Ovary (tissue), 9 donors: ENCODE data around the gene SPG7. TPM values are rescaled to one million over a fixed set of nuclear protein-coding genes. Genes with fewer than 3 reads are reported as not detected.

Source experiments
- DNase-seq, 5 donors: peaks; one replicate each; pipeline ENCODE4 v3.0.0-alpha.2; 2019 to 2020
- H3K27ac ChIP-seq, 2 donors: fragments of 200-600 bp; one replicate each; pipeline versions ENCODE4 v1.5.1 to v1.8.0; 2019 to 2022
- H3K27me3 ChIP-seq: fragments of 200-600 bp; one replicate; pipeline ENCODE4 v1.8.0; 2022
- H3K36me3 ChIP-seq: fragments of 200-600 bp; sonication (generic); one replicate; pipeline ENCODE4 v1.5.1; 2019
- H3K4me1 ChIP-seq: one replicate; pipeline ENCODE4 v1.8.1; 2013; ENCODE audit warnings: mild to moderate bottlenecking, moderate library complexity; ENCODE audit not compliant: insufficient read depth
- H3K4me3 ChIP-seq: fragments of 200-600 bp; sonication (generic); one replicate; pipeline ENCODE4 v1.5.1; 2017
- H3K9me3 ChIP-seq, 2 donors: fragments of 200-600 bp in 1 of 2; sonication (generic) in 1 of 2; one replicate each; pipeline versions ENCODE4 v1.5.1 to v1.8.1; 2013 to 2019; ENCODE audit warnings: mild to moderate bottlenecking in 1 of 2, moderate library complexity in 1 of 2
- CTCF ChIP-seq, 3 donors: fragments of 450-650 bp in 2 of 3; fragments of 200-600 bp in 1 of 3; IDR thresholded peaks; one replicate each; pipeline versions ENCODE4 v1.5.1 to v1.8.0; 2016 to 2022; ENCODE audit warnings: antibody characterized with exemption in 3 of 3, mild to moderate bottlenecking in 1 of 3
- EP300 ChIP-seq: sonication (generic); formaldehyde crosslinking; IDR thresholded peaks from one replicate; pipeline ENCODE4 v1.6.1; 2017; ENCODE audit warnings: antibody characterized with exemption
- POLR2A ChIP-seq: fragments of 450-650 bp; IDR thresholded peaks from one replicate; pipeline ENCODE4 v1.6.1; 2017; ENCODE audit warnings: antibody characterized with exemption, mild to moderate bottlenecking, moderate library complexity
- WGBS, 3 donors: extraction: QIAGEN DNeasy Blood & Tissue Kit in 1 of 3; methylation state at CpG; one replicate each; pipeline versions ENCODE4 v1.1.5 to v1.1.7; 2013 to 2017; 5-methylcytosine and 5-hydroxymethylcytosine counted together
- intact Hi-C, 4 donors: fragments of 100-400 bp; cut with DNase I; formaldehyde crosslinking; loops; one replicate each; pipeline versions ENCODE4 v1.11.0 to v1.15.1; 2022 to 2023
- polyA plus RNA-seq, 2 donors: library from polyadenylated mRNA; stranded (reverse); fragments of 200-250 nt in 1 of 2; fragments of 350-450 nt in 1 of 2; fragmentation: Illumina TruSeq in 1 of 2; extraction: RNeasy Lipid Tissue Mini Kit (QIAGEN cat#74804) in 1 of 2; gene quantifications; one replicate each; pipeline ENCODE4 v1.2.3, GENCODE V29; 2013 to 2014
- total RNA-seq, 7 donors: library from RNA; depleted of rRNA in 2 of 7; stranded (reverse); fragments of >200 nt in 2 of 7; fragmentation: NEBNext Ultra II Directional in 3 of 7; extraction: Animal tissue kit (Norgen Biotek cat#: 25700) in 3 of 7; gene quantifications; one replicate each; pipeline versions ENCODE4 v1.1.0 to v1.2.4, GENCODE V29; 2016 to 2023
- donor health status: DM: no; HTN: no; CAD: no; lungs with moderate emphysema.
- donor health status: DM: no; HTN: no; CAD: no.
- donor health status: Bipolar disorder and iron deficiency.
- donor health status: DM: yes; HTN: yes; CAD: no.
- donor health status: DM: no; HTN: no; CAD: no.
- donor health status: DM: yes; HTN: yes; CAD: no.

SPG7 gene
- total and polyA plus RNA-seq, 9 donors = 48.9 to 145 (median 92.2) TPM

GRCh38 chr16:89484041-89484501 lies 24.1 kb upstream of the SPG7 start:
- Histone ChIP-seq H3K27me3 (no peaks in the 10 kb centered on the region), H3K27ac (no peak overlapping the region), H3K4me3 (no peak overlapping the region), H3K9me3 (no peaks in the 10 kb centered on the region), H3K4me1 (peaks cover 31% of the 10 kb centered on the region), H3K36me3 (no peaks in the 10 kb centered on the region)
- WGBS, 3 donors = 72 to 88% (median 81%) methylated on average over 5 of the region's 5 CpGs
- no peak for DNase-seq
- TF ChIP-seq POLR2A (no peak), CTCF (IDR thresholded peaks at IDR 0.05) (no peak), EP300 (no peak)
- intact Hi-C loops = loop anchor here in 2 of 4 donors (5.0 to 10.0 kb wide), 3 partner anchors 147 to 1582 kb away; no protein-coding TSS in a partner anchor

- no peak overlapping the region for H3K4me3 ChIP-seq
- no peaks in the 10 kb centered on the region for H3K9me3 ChIP-seq
- H3K27ac ChIP-seq = no peak overlapping the region
- WGBS, 3 donors = 40 to 58% (median 58%) methylated on average over 11 of the region's 11 CpGs
- H3K4me1 ChIP-seq = peaks cover 30% of the 10 kb centered on the region
- H3K27me3 ChIP-seq = no peaks in the 10 kb centered on the region
- no peak for DNase-seq
- H3K36me3 ChIP-seq = no peaks in the 10 kb centered on the region
- intact Hi-C loops = loop anchor here in 2 of 4 donors (5.0 to 10.0 kb wide), 3 partner anchors 148 to 1583 kb away; no protein-coding TSS in a partner anchor
- TF ChIP-seq CTCF (IDR thresholded peaks at IDR 0.05) (no peak), POLR2A (no peak), EP300 (no peak)
These were observed 23.1 kb upstream of the SPG7 start for GRCh38 chr16:89484923-89485679.

- H3K4me3 ChIP-seq = no peak overlapping the region
- no peaks in the 10 kb centered on the region for H3K36me3 ChIP-seq
- H3K27me3 ChIP-seq = no peaks in the 10 kb centered on the region
- H3K4me1 ChIP-seq = peaks cover 30% of the 10 kb centered on the region
- intact Hi-C loops = loop anchor here in 1 of 4 donors (10.0 kb wide), 1 partner anchor 241 kb away; no protein-coding TSS in a partner anchor
- no peak for TF ChIP-seq POLR2A
- no peak for TF ChIP-seq CTCF (IDR thresholded peaks at IDR 0.05)
- TF ChIP-seq EP300 = no peak
- no peak for DNase-seq
- no peak overlapping the region for H3K27ac ChIP-seq
- WGBS, 3 donors = 23 to 31% (median 24%) methylated on average over 4 of the region's 4 CpGs
- no peaks in the 10 kb centered on the region for H3K9me3 ChIP-seq
These were observed 22.4 kb upstream of the SPG7 start for GRCh38 chr16:89485701-89486246.

GRCh38 chr16:89489040-89489897 lies 18.9 kb upstream of the SPG7 start:
- intact Hi-C loops = loop anchor here in 1 of 4 donors (10.0 kb wide), 1 partner anchor 244 kb away; no protein-coding TSS in a partner anchor
- peak; percentile 81 to 91 (median 86) for DNase-seq
- Histone ChIP-seq H3K27ac (peak overlapping the region; percentile 97 to 100), H3K36me3 (no peaks in the 10 kb centered on the region), H3K9me3 (no peaks in the 10 kb centered on the region), H3K4me1 (peaks cover 23% of the 10 kb centered on the region), H3K4me3 (peak overlapping the region; percentile 98), H3K27me3 (no peaks in the 10 kb centered on the region)
- 0 to 1% (median 1%) methylated on average over 40 to 71 of the region's 71 CpGs for WGBS, 3 donors
- TF ChIP-seq CTCF (IDR thresholded peaks at IDR 0.05) = peak in 2 of 3 donors; percentile 8 to 18
- no peak for TF ChIP-seq EP300
